Measurements from ENCODE around the gene SNX8.
A peak's percentile ranks its signal among the peaks of the same experiment; 100 is the strongest.
"Not testable (repeated sequence)": the region's sequence is repeated elsewhere in the genome, so short reads cannot be mapped to it uniquely, and the experiment has no call there.

Gene SNX8

DNA sequence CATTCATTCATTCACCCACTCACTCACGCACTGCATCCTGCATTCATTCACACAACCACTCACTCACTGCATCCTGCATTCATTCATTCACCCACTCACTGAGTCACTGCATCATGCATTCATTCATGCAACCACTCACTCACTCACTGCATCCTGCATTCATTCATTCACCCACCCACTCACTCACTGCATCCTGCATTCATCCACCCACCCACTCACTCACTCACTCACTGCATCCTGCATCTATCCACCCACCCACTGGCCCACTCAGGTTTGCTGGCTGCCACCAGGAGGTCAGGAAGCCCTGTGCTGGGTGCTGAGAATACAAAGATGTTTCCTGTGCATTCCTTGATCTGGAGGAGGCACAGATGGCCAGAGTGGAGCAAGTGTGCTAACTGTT lies 2.3 kb upstream of the SNX8 start:
- no peak for TF ChIP-seq CTCF (IDR thresholded peaks at IDR 0.05; ENCODE audit: insufficient read depth, low read length, poor library complexity, severe bottlenecking)
- no peaks in the 10 kb centered on the region for H3K27me3 ChIP-seq (replicated peaks; ENCODE audit: control insufficient read depth, insufficient read depth, low read length)
- H3K36me3 ChIP-seq (ENCODE audit: control insufficient read depth, insufficient read depth, low read length) = no peaks in the 10 kb centered on the region
- no peak for DNase-seq (ENCODE audit: extremely low read depth, insufficient read length)
- no peak overlapping the region for H3K4me3 ChIP-seq (replicated peaks; ENCODE audit: low read depth, low read length)

- H3K27me3 ChIP-seq (replicated peaks; ENCODE audit: control insufficient read depth, insufficient read depth, low read length) = no peaks in the 10 kb centered on the region
- H3K36me3 ChIP-seq (ENCODE audit: control insufficient read depth, insufficient read depth, low read length) = no peaks in the 10 kb centered on the region
- no peak for DNase-seq (ENCODE audit: extremely low read depth, insufficient read length)
- no peak for TF ChIP-seq CTCF (IDR thresholded peaks at IDR 0.05; ENCODE audit: insufficient read depth, low read length, poor library complexity, severe bottlenecking)
- no peak overlapping the region for H3K4me3 ChIP-seq (replicated peaks; ENCODE audit: low read depth, low read length)
Observed at GRCh38 chr7:2315787-2316186, 1.5 kb upstream of the SNX8 start.

DNA sequence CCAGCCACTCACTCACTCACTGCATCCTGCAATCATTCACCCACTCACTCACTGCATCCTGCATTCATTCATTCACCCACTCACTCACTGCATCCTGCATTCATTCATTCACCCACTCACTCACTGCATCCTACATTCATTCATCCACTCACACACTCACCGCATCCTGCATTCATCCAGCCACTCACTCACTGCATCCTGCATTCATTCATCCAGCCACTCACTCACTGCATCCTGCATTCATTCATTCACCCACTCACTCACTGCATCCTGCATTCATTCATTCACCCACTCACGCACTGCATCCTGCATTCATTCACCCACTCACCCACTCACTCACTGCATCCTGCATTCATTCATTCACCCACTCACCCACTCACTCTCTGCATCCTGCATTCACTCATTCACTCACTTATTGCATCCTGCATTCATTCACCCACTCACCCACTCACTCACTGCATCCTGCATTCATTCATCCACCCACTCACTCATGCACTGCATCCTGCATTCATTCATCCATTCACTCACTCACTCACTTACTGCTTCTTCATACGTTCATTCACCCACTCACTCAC lies 802 bp upstream of the SNX8 start:
- H3K27me3 ChIP-seq (replicated peaks; ENCODE audit: control insufficient read depth, insufficient read depth, low read length); DNase-seq (ENCODE audit: extremely low read depth, insufficient read length); H3K36me3 ChIP-seq (ENCODE audit: control insufficient read depth, insufficient read depth, low read length): not testable (repeated sequence)
- peak overlapping the region; percentile 56; the same call in 1 of the 2 replicates for H3K4me3 ChIP-seq (replicated peaks; ENCODE audit: low read depth, low read length)

- no peaks in the 10 kb centered on the region; the same call in none of the 2 replicates for H3K36me3 ChIP-seq (ENCODE audit: control insufficient read depth, insufficient read depth, low read length)
- no peaks in the 10 kb centered on the region for H3K27me3 ChIP-seq (replicated peaks; ENCODE audit: control insufficient read depth, insufficient read depth, low read length)
- TF ChIP-seq CTCF (IDR thresholded peaks at IDR 0.05; ENCODE audit: insufficient read depth, low read length, poor library complexity, severe bottlenecking) = no peak
- peak overlapping the region; percentile 95 for H3K4me3 ChIP-seq (replicated peaks; ENCODE audit: low read depth, low read length)
- peak; percentile 60 for DNase-seq (ENCODE audit: extremely low read depth, insufficient read length)
Observed at GRCh38 chr7:2313450-2314208, 612 bp downstream of the SNX8 start.

- Histone ChIP-seq H3K27me3 (replicated peaks; ENCODE audit: control insufficient read depth, insufficient read depth, low read length) (no peaks in the 10 kb centered on the region), H3K4me3 (replicated peaks; ENCODE audit: low read depth, low read length) (peak overlapping the region; percentile 65), H3K36me3 (ENCODE audit: control insufficient read depth, insufficient read depth, low read length) (no peaks in the 10 kb centered on the region; the same call in none of the 2 replicates)
- no peak for TF ChIP-seq CTCF (IDR thresholded peaks at IDR 0.05; ENCODE audit: insufficient read depth, low read length, poor library complexity, severe bottlenecking)
- DNase-seq (ENCODE audit: extremely low read depth, insufficient read length) = peak; percentile 54
Observed at GRCh38 chr7:2312267-2312929, 1.8 kb downstream of the SNX8 start.

- no peak overlapping the region for H3K4me3 ChIP-seq (replicated peaks; ENCODE audit: low read depth, low read length)
- TF ChIP-seq CTCF (IDR thresholded peaks at IDR 0.05; ENCODE audit: insufficient read depth, low read length, poor library complexity, severe bottlenecking) = no peak
- DNase-seq (ENCODE audit: extremely low read depth, insufficient read length) = no peak
Observed at GRCh38 chr7:2309889-2310331, 4.3 kb downstream of the SNX8 start.

More at GRCh38 chr7:2309889-2310331, 4.3 kb downstream of the SNX8 start:
- H3K27me3 ChIP-seq (replicated peaks; ENCODE audit: control insufficient read depth, insufficient read depth, low read length) = no peaks in the 10 kb centered on the region
- H3K36me3 ChIP-seq (ENCODE audit: control insufficient read depth, insufficient read depth, low read length) = no peaks in the 10 kb centered on the region; the same call in none of the 2 replicates

Data from GM06990 (cell line).